CD8-positive, alpha-beta memory T cell (primary cell): Measurements from ENCODE around the gene MADD. TPM values are rescaled to one million over a fixed set of nuclear protein-coding genes. Genes with fewer than 3 reads are reported as not detected.

ENCODE experiments used
- CTCF ChIA-PET: fragments of 350-600 bp; sonication (Branson Sonifier 250); formaldehyde crosslinking; loops from one replicate; lab custom pipeline; 2021; ENCODE audit warnings: antibody characterized with exemption; lab: Charles Lee
- POLR2A ChIA-PET: fragments of 350-600 bp; sonication (Branson Sonifier 250); formaldehyde crosslinking; loops from one replicate; lab custom pipeline; 2021; ENCODE audit warnings: antibody characterized with exemption; lab: Charles Lee
- DNase-seq, 5 donors: peaks; one replicate each; pipeline versions ENCODE4 v3.0.0 to v3.0.0-alpha.2; 2020 to 2022; ENCODE audit warnings: mixed read lengths in 1 of 5
- H3K27ac ChIP-seq: one replicate; pipeline ENCODE4 v1.7.0; 2013; ENCODE audit warnings: low read depth, mild to moderate bottlenecking, low read length, moderate library complexity
- H3K27me3 ChIP-seq: 2 replicates; pipeline ENCODE4 v1.7.0; 2013; ENCODE audit warnings: low read length, mild to moderate bottlenecking; ENCODE audit not compliant: insufficient read depth, poor library complexity, severe bottlenecking
- H3K36me3 ChIP-seq: 2 replicates; pipeline ENCODE4 v1.7.0; 2013; ENCODE audit warnings: mild to moderate bottlenecking, low read length, moderate library complexity; ENCODE audit not compliant: insufficient read depth
- H3K4me1 ChIP-seq: 2 replicates; pipeline ENCODE4 v1.7.0; 2013; ENCODE audit warnings: mild to moderate bottlenecking, low read length, moderate library complexity; ENCODE audit not compliant: insufficient read depth
- H3K4me3 ChIP-seq: 2 replicates; pipeline ENCODE4 v1.7.0; 2013; ENCODE audit warnings: mild to moderate bottlenecking, low read length
- H3K9me3 ChIP-seq: 2 replicates; pipeline ENCODE4 v1.7.0; 2013; ENCODE audit warnings: mild to moderate bottlenecking, low read length
- H3K27ac Mint-ChIP-seq, 8 donors: one replicate each; pipeline ENCODE4 v1.8.0; 2020 to 2021; ENCODE audit warnings: mixed read lengths in 8 of 8, mild to moderate bottlenecking in 6 of 8, inconsistent platforms in 3 of 8, moderate library complexity in 3 of 8
- H3K27me3 Mint-ChIP-seq, 2 donors: one replicate each; pipeline ENCODE4 v1.8.0; 2020 to 2021; ENCODE audit warnings: mixed read lengths in 2 of 2, mild to moderate bottlenecking in 1 of 2, moderate library complexity in 1 of 2
- H3K36me3 Mint-ChIP-seq, 3 donors: one replicate each; pipeline ENCODE4 v1.8.0; 2020 to 2021; ENCODE audit warnings: mixed read lengths in 3 of 3, inconsistent platforms in 1 of 3, mild to moderate bottlenecking in 1 of 3
- H3K4me1 Mint-ChIP-seq, 3 donors: one replicate each; pipeline ENCODE4 v1.8.0; 2020 to 2021; ENCODE audit warnings: mixed read lengths in 3 of 3, inconsistent platforms in 1 of 3, mild to moderate bottlenecking in 1 of 3
- H3K4me3 Mint-ChIP-seq, 7 donors: one replicate each; pipeline ENCODE4 v1.8.0; 2020 to 2021; ENCODE audit warnings: mixed read lengths in 7 of 7, mild to moderate bottlenecking in 6 of 7, moderate library complexity in 4 of 7, inconsistent platforms in 2 of 7
- H3K9me3 Mint-ChIP-seq, 5 donors: one replicate each; pipeline ENCODE4 v1.8.0; 2020 to 2022; ENCODE audit warnings: mixed read lengths in 5 of 5, mild to moderate bottlenecking in 3 of 5, moderate library complexity in 2 of 5, inconsistent platforms in 1 of 5
- polyA plus RNA-seq: library from polyadenylated mRNA; unstranded; fragments of 300-500 nt; fragmentation: Illumina TruSeq; gene quantifications from one replicate; pipeline ENCODE4 v1.2.3, GENCODE V29; 2021
- total RNA-seq, 2 experiments: library from RNA; stranded (reverse); gene quantifications; one replicate each; pipeline ENCODE4 v1.2.3, GENCODE V29; 2021

MADD gene
- total and polyA plus RNA-seq, 3 experiments from 2014 or later = 30.5 to 65.7 (median 62.1) TPM

GRCh38 chr11:47269002-47269828, 718 bp upstream of the MADD start:
- DNase-seq = peak; percentile 74 to 90 (median 83)
- Mint-ChIP-seq H3K36me3 (peaks cover 0 to 19% (median 0%) of the 10 kb centered on the region in 3 donors), H3K27me3 (no peaks in the 10 kb centered on the region), H3K4me3 (peak overlapping the region; percentile 78 to 95 (median 89)), H3K4me1 (peaks cover 48 to 62% (median 54%) of the 10 kb centered on the region in 3 donors), H3K9me3 (no peaks in the 10 kb centered on the region), H3K27ac (peak overlapping the region; percentile 79 to 98 (median 93))
- ChIA-PET CTCF (interaction anchor here (0.6 to 2.4 kb wide), 4 partner anchors 10 to 105 kb away, joined by 3 to 8 read pairs (median 3); no protein-coding TSS in a partner anchor), POLR2A (interaction anchor here (1.4 kb wide), 2 partner anchors 21 to 55 kb away, joined by 4 to 7 read pairs; partner anchors contain the start of genes ACP2 and DDB2)
- H3K9me3 ChIP-seq = no peaks in the 10 kb centered on the region
- peaks cover 34% of the 10 kb centered on the region for H3K4me1 ChIP-seq
- H3K27me3 ChIP-seq = no peaks in the 10 kb centered on the region
- peak overlapping the region; percentile 83 for H3K27ac ChIP-seq
- peaks cover 6% of the 10 kb centered on the region for H3K36me3 ChIP-seq
- peak overlapping the region; percentile 66 for H3K4me3 ChIP-seq

GRCh38 chr11:47270331-47271271, 668 bp downstream of the MADD start:
- peaks cover 34% of the 10 kb centered on the region for H3K4me1 ChIP-seq
- H3K9me3 ChIP-seq = no peaks in the 10 kb centered on the region
- no peaks in the 10 kb centered on the region for H3K27me3 Mint-ChIP-seq
- peaks cover 19% of the 10 kb centered on the region for H3K36me3 ChIP-seq
- peak overlapping the region; percentile 83 for H3K27ac ChIP-seq
- peak overlapping the region; percentile 78 to 95 (median 88) for H3K4me3 Mint-ChIP-seq
- peak; percentile 20 to 57 (median 39) for DNase-seq
- ChIA-PET CTCF (interaction anchor here (0.8 to 2.4 kb wide), 6 partner anchors 12 to 99 kb away, joined by 3 to 9 read pairs (median 5); partner anchors contain the start of gene DDB2), POLR2A (interaction anchor here (0.6 to 1.5 kb wide), 7 partner anchors 10 to 383 kb away, joined by 3 to 8 read pairs (median 3); partner anchors contain the start of genes ACP2, ARFGAP2 and DDB2)
- no peaks in the 10 kb centered on the region for H3K27me3 ChIP-seq
- no peaks in the 10 kb centered on the region for H3K9me3 Mint-ChIP-seq
- peak overlapping the region; percentile 71 to 89 (median 86) for H3K27ac Mint-ChIP-seq
- peaks cover 49 to 58% (median 53%) of the 10 kb centered on the region in 3 donors for H3K4me1 Mint-ChIP-seq
- H3K4me3 ChIP-seq = peak overlapping the region; percentile 66
- peaks cover 0 to 33% (median 4%) of the 10 kb centered on the region in 3 donors for H3K36me3 Mint-ChIP-seq

GRCh38 chr11:47271328-47271727, 1.4 kb downstream of the MADD start:
- H3K4me1 Mint-ChIP-seq = peaks cover 49 to 57% (median 53%) of the 10 kb centered on the region in 3 donors
- peaks cover 34% of the 10 kb centered on the region for H3K4me1 ChIP-seq
- peak overlapping the region; percentile 60 for H3K4me3 ChIP-seq
- DNase-seq = no peak
- peaks cover 2 to 40% (median 4%) of the 10 kb centered on the region in 3 donors for H3K36me3 Mint-ChIP-seq
- ChIA-PET POLR2A (interaction anchor here (0.6 to 1.5 kb wide), 7 partner anchors 9 to 384 kb away, joined by 3 to 8 read pairs (median 3); partner anchors contain the start of genes ACP2, ARFGAP2 and DDB2), CTCF (interaction anchor here (0.8 to 2.4 kb wide), 7 partner anchors 12 to 99 kb away, joined by 3 to 9 read pairs (median 4); partner anchors contain the start of genes ACP2 and DDB2)
- peak overlapping the region; percentile 33 to 89 (median 86) for H3K27ac Mint-ChIP-seq
- peak overlapping the region; percentile 58 for H3K27ac ChIP-seq
- H3K36me3 ChIP-seq = peaks cover 27% of the 10 kb centered on the region
- no peaks in the 10 kb centered on the region for H3K27me3 Mint-ChIP-seq
- peak overlapping the region; percentile 78 to 95 (median 88) for H3K4me3 Mint-ChIP-seq
- H3K9me3 ChIP-seq = no peaks in the 10 kb centered on the region
- H3K9me3 Mint-ChIP-seq = no peaks in the 10 kb centered on the region
- H3K27me3 ChIP-seq = no peaks in the 10 kb centered on the region

GRCh38 chr11:47271961-47272661, 2.2 kb downstream of the MADD start:
- Histone ChIP-seq H3K36me3 (peaks cover 34% of the 10 kb centered on the region), H3K27ac (peak overlapping the region; percentile 58), H3K27me3 (no peaks in the 10 kb centered on the region), H3K4me1 (peaks cover 34% of the 10 kb centered on the region), H3K9me3 (no peaks in the 10 kb centered on the region), H3K4me3 (peak overlapping the region; percentile 60)
- peak overlapping the region; percentile 78 to 95 (median 88) for H3K4me3 Mint-ChIP-seq
- H3K27ac Mint-ChIP-seq = peak overlapping the region; percentile 60 to 89 (median 78)
- peaks cover 3 to 48% (median 4%) of the 10 kb centered on the region in 3 donors for H3K36me3 Mint-ChIP-seq
- H3K4me1 Mint-ChIP-seq = peaks cover 49 to 59% (median 53%) of the 10 kb centered on the region in 3 donors
- POLR2A ChIA-PET = interaction anchor here (1.0 kb wide), 1 partner anchor 58 kb away, joined by 10 read pairs; the partner anchor contains the start of gene DDB2
- H3K9me3 Mint-ChIP-seq = no peaks in the 10 kb centered on the region
- CTCF ChIA-PET = interaction anchor here (0.7 to 2.4 kb wide), 6 partner anchors 13 to 94 kb away, joined by 3 to 9 read pairs (median 5); partner anchors contain the start of gene ACP2
- no peak for DNase-seq
- H3K27me3 Mint-ChIP-seq = no peaks in the 10 kb centered on the region

GRCh38 chr11:47272706-47273105, 2.8 kb downstream of the MADD start:
- peaks cover 3 to 54% (median 4%) of the 10 kb centered on the region in 3 donors for H3K36me3 Mint-ChIP-seq
- H3K27me3 ChIP-seq = no peaks in the 10 kb centered on the region
- no peak for DNase-seq
- H3K36me3 ChIP-seq = peaks cover 40% of the 10 kb centered on the region
- peaks cover 33% of the 10 kb centered on the region for H3K4me1 ChIP-seq
- POLR2A ChIA-PET = interaction anchor here (1.0 kb wide), 1 partner anchor 59 kb away, joined by 10 read pairs; the partner anchor contains the start of gene DDB2
- H3K27me3 Mint-ChIP-seq = no peaks in the 10 kb centered on the region
- H3K4me3 ChIP-seq = no peak overlapping the region
- no peak overlapping the region for H3K27ac ChIP-seq
- H3K9me3 Mint-ChIP-seq = no peaks in the 10 kb centered on the region
- H3K4me1 Mint-ChIP-seq = peaks cover 49 to 57% (median 53%) of the 10 kb centered on the region in 3 donors
- peak overlapping the region in 3 of 7 donors; percentile 2 to 82 (median 9) for H3K4me3 Mint-ChIP-seq
- no peaks in the 10 kb centered on the region for H3K9me3 ChIP-seq
- peak overlapping the region in 6 of 8 donors; percentile 37 to 79 (median 52) for H3K27ac Mint-ChIP-seq
- CTCF ChIA-PET = interaction anchor here (0.7 to 2.2 kb wide), 6 partner anchors 9 to 48 kb away, joined by 3 to 9 read pairs (median 4); partner anchors contain the start of gene ACP2

GRCh38 chr11:47274495-47275235, 4.7 kb downstream of the MADD start:
- peaks cover 36 to 43% (median 42%) of the 10 kb centered on the region in 3 donors for H3K4me1 Mint-ChIP-seq
- H3K27ac ChIP-seq = no peak overlapping the region
- H3K27me3 Mint-ChIP-seq = no peaks in the 10 kb centered on the region
- no peak overlapping the region for H3K27ac Mint-ChIP-seq
- ChIA-PET CTCF (interaction anchor here (0.6 to 1.9 kb wide), 4 partner anchors 9 to 1426 kb away, joined by 3 to 4 read pairs (median 3); partner anchors contain the start of gene ACP2), POLR2A (no interaction called here)
- H3K4me3 ChIP-seq = no peak overlapping the region
- H3K4me3 Mint-ChIP-seq = peak overlapping the region in 1 of 7 donors; percentile 54
- no peaks in the 10 kb centered on the region for H3K9me3 ChIP-seq
- H3K36me3 Mint-ChIP-seq = peaks cover 3 to 69% (median 11%) of the 10 kb centered on the region in 3 donors
- H3K9me3 Mint-ChIP-seq = no peaks in the 10 kb centered on the region
- H3K36me3 ChIP-seq = peaks cover 56% of the 10 kb centered on the region
- H3K27me3 ChIP-seq = no peaks in the 10 kb centered on the region
- DNase-seq = no peak
- peaks cover 21% of the 10 kb centered on the region for H3K4me1 ChIP-seq
